ENCODE data around the gene CCDC60. TPM values are rescaled to one million over a fixed set of nuclear protein-coding genes. Genes with fewer than 3 reads are reported as not detected.

CCDC60 gene
- total RNA-seq, 1 experiment from 2014 or later, result not detected

- Histone ChIP-seq H3K79me2 (ENCODE audit: insufficient read depth, low read length) (no peaks in the 10 kb centered on the region), H3K9me3 (ENCODE audit: control insufficient read depth in 1 of 2, insufficient read depth in 1 of 2, low read depth in 1 of 2, low read length in 2 of 2) (no peaks in the 10 kb centered on the region), H3K27me3 (ENCODE audit: insufficient read depth, low read length) (peaks cover 32% of the 10 kb centered on the region), H3K9me2 (ENCODE audit: insufficient read depth) (no peaks in the 10 kb centered on the region), H4K20me1 (ENCODE audit: insufficient read depth) (no peaks in the 10 kb centered on the region), H2AFZ (ENCODE audit: low read depth, low read length, poor library complexity, severe bottlenecking) (no peak overlapping the region), H3K4me2 (ENCODE audit: low read length) (no peak overlapping the region), H3K36me3 (ENCODE audit: control insufficient read depth in 1 of 2, insufficient read depth in 2 of 2, low read length in 2 of 2) (no peaks in the 10 kb centered on the region), H3K4me1 (ENCODE audit: control insufficient read depth in 1 of 2, insufficient read depth in 2 of 2, low read length in 2 of 2) (no peaks in the 10 kb centered on the region), H3K27ac (ENCODE audit: low read depth, low read length) (no peak overlapping the region), H3K9ac (ENCODE audit: low read length) (no peak overlapping the region), H3K4me3 (replicated peaks in 1 of 2; ENCODE audit: low read depth in 1 of 2, low read length in 2 of 2) (no peak overlapping the region)
- ATAC-seq (no peak), DNase-seq (ENCODE audit: low read depth, low spot score) (no peak)
- no peak for TF ChIP-seq YY1 (IDR thresholded peaks at IDR 0.05; ENCODE audit: extremely low read depth, insufficient replicate concordance, low read depth, low read length)
- TF ChIP-seq, protein P1, sequence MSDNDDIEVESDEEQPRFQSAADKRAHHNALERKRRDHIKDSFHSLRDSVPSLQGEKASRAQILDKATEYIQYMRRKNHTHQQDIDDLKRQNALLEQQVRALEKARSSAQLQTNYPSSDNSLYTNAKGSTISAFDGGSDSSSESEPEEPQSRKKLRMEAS (IDR thresholded peaks at IDR 0.05), result no peak
- TF ChIP-seq CBX3 (IDR thresholded peaks at IDR 0.05; ENCODE audit: low read depth), result no peak
- TF ChIP-seq, protein P2, sequence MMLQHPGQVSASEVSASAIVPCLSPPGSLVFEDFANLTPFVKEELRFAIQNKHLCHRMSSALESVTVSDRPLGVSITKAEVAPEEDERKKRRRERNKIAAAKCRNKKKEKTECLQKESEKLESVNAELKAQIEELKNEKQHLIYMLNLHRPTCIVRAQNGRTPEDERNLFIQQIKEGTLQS (IDR thresholded peaks at IDR 0.05), result no peak
- TF ChIP-seq SRF (IDR thresholded peaks at IDR 0.05; ENCODE audit: low read depth), result no peak
- TF ChIP-seq RAD21 (IDR thresholded peaks at IDR 0.05; ENCODE audit: low read depth), result no peak
- no peak for TF ChIP-seq POLR2A (IDR thresholded peaks at IDR 0.05; ENCODE audit: borderline replicate concordance, extremely low read depth, insufficient read depth, insufficient read length)
- TF ChIP-seq ZFX (IDR thresholded peaks at IDR 0.05), result no peak
- TF ChIP-seq EZH2phosphoT487 (IDR thresholded peaks at IDR 0.05; ENCODE audit: borderline replicate concordance), result no peak
- TF ChIP-seq FOSL1 (IDR thresholded peaks at IDR 0.05; ENCODE audit: low read depth), result no peak
- TF ChIP-seq ELF1 (IDR thresholded peaks at IDR 0.05; ENCODE audit: borderline replicate concordance, low read depth), result no peak
- TF ChIP-seq SP1 (IDR thresholded peaks at IDR 0.05; ENCODE audit: low read depth), result no peak
- no peak for TF ChIP-seq JUND (IDR thresholded peaks at IDR 0.05)
- TF ChIP-seq POLR2AphosphoS5 (IDR thresholded peaks at IDR 0.05; ENCODE audit: low read depth, low read length), result no peak
- TF ChIP-seq EZH2 (IDR thresholded peaks at IDR 0.05), result no peak
- TF ChIP-seq CEBPB (IDR thresholded peaks at IDR 0.05; ENCODE audit: low read depth), result no peak
- no peak for TF ChIP-seq TCF7L2 (IDR thresholded peaks at IDR 0.05; ENCODE audit: borderline replicate concordance, extremely low read depth, insufficient read depth, insufficient read length)
- intact Hi-C loops (cut with micrococcal nuclease), result no loop called here
- POLR2A ChIA-PET, result no interaction called here
- no TSS peak for BruUV-seq (replicated peaks)
- CTCF ChIA-PET, result no interaction called here
- RAD21 ChIA-PET (ENCODE audit: low non-redundant PET in 1 of 2, low total read pairs in 2 of 2, uncharacterized antibody in 2 of 2, unreplicated experiment in 2 of 2), result no interaction called here
These were observed 116.2 kb downstream of the CCDC60 start for GRCh38 chr12:119450771-119451170.

All from HCT116 (cell line).